Fibroblast of lung (primary cell): ENCODE data around the gene TPP2. TPM values are rescaled to one million over a fixed set of nuclear protein-coding genes. Genes with fewer than 3 reads are reported as not detected.

Experiments used
- DNase-seq, 2 donors: peaks; one replicate each; pipeline versions ENCODE4 v3.0.0 to v3.0.0-alpha.2; 2010; ENCODE audit warnings: low read depth in 2 of 2
- H2AFZ ChIP-seq: 2 replicates; pipeline ENCODE4 v1.5.1; 2012; ENCODE audit warnings: low read length, control low read depth, inconsistent platforms
- H3K27ac ChIP-seq: 2 replicates; pipeline ENCODE4 v1.5.1; 2011; ENCODE audit warnings: low read length, control low read depth; ENCODE audit not compliant: insufficient read depth
- H3K27me3 ChIP-seq: 2 replicates; pipeline ENCODE4 v1.5.1; 2011; ENCODE audit warnings: mild to moderate bottlenecking, low read length; ENCODE audit not compliant: control insufficient read depth, insufficient read depth
- H3K36me3 ChIP-seq: 2 replicates; pipeline ENCODE4 v1.5.1; 2011; ENCODE audit warnings: low read length; ENCODE audit not compliant: control insufficient read depth, insufficient read depth
- H3K4me1 ChIP-seq: 2 replicates; pipeline ENCODE4 v1.5.1; 2011; ENCODE audit warnings: low read length; ENCODE audit not compliant: control insufficient read depth, insufficient read depth; ENCODE audit errors: extremely low read depth
- H3K4me2 ChIP-seq: 2 replicates; pipeline ENCODE4 v1.5.1; 2011; ENCODE audit warnings: low read length, control low read depth; ENCODE audit not compliant: insufficient read depth; ENCODE audit errors: extremely low read depth
- H3K4me3 ChIP-seq, 4 experiments: fragments of 200-600 bp in 1 of 4; sonication (generic) in 1 of 4; replicated peaks in 1 of 4; 2 replicates each; pipeline ENCODE4 v1.5.1; 2011 to 2016; ENCODE audit warnings: low read length in 4 of 4, low read depth in 3 of 4, mild to moderate bottlenecking in 3 of 4, control low read depth in 2 of 4, inconsistent platforms in 1 of 4, mixed read lengths in 1 of 4; ENCODE audit not compliant: insufficient read depth in 1 of 4; ENCODE audit errors: control extremely low read depth in 1 of 4
- H3K79me2 ChIP-seq: 2 replicates; pipeline ENCODE4 v1.5.1; 2012; ENCODE audit warnings: mild to moderate bottlenecking, low read length, inconsistent platforms; ENCODE audit not compliant: control insufficient read depth, insufficient read depth
- H3K9ac ChIP-seq: 2 replicates; pipeline ENCODE4 v1.5.1; 2011; ENCODE audit warnings: mild to moderate bottlenecking, low read length, control low read depth; ENCODE audit not compliant: insufficient read depth
- H3K9me3 ChIP-seq: 2 replicates; pipeline ENCODE4 v1.5.1; 2012; ENCODE audit warnings: low read depth, low read length; ENCODE audit not compliant: control insufficient read depth, insufficient read depth
- H4K20me1 ChIP-seq: 2 replicates; pipeline ENCODE4 v1.5.1; 2011; ENCODE audit warnings: low read length; ENCODE audit not compliant: control insufficient read depth, insufficient read depth; ENCODE audit errors: extremely low read depth
- CTCF ChIP-seq, 2 donors: IDR thresholded peaks in 1 of 2; conservative IDR thresholded peaks in 1 of 2; 1 replicate in 1 of 2; 2 replicates in 1 of 2; pipeline ENCODE4 v1.5.1; 2011 to 2012; ENCODE audit warnings: low read length in 2 of 2, control low read depth in 1 of 2, inconsistent platforms in 1 of 2, low read depth in 1 of 2, mild to moderate bottlenecking in 1 of 2
- EZH2 ChIP-seq: IDR thresholded peaks from 2 replicates; pipeline ENCODE4 v1.5.1; 2012; ENCODE audit warnings: low read length, control low read depth, mild to moderate bottlenecking; ENCODE audit errors: missing control alignments
- polyA plus RNA-seq, 2 donors: library from polyadenylated mRNA; depleted of rRNA in 1 of 2; stranded (reverse) in 1 of 2; unstranded in 1 of 2; fragments of >200 nt; gene quantifications; 2 replicates each; pipeline ENCODE4 v1.2.1, GENCODE V29; 2011 to 2012; ENCODE audit warnings: missing spikeins in 1 of 2
- total RNA-seq: library from RNA; depleted of rRNA; stranded (reverse); fragments of >200 nt; gene quantifications from 2 replicates; pipeline ENCODE4 v1.2.1, GENCODE V29; 2014

Gene TPP2
- total and polyA plus RNA-seq, 2 donors (not counting 1 experiment from before 2014, with no cell fraction given), result 45.0 to 60.3 TPM

GRCh38 chr13:102642475-102642874, 45.7 kb downstream of the TPP2 start:
- H3K4me3 ChIP-seq, result no peak overlapping the region
- no peaks in the 10 kb centered on the region for H3K79me2 ChIP-seq
- no peaks in the 10 kb centered on the region for H3K9me3 ChIP-seq
- H3K4me2 ChIP-seq, result no peak overlapping the region
- no peak overlapping the region for H3K9ac ChIP-seq
- H3K27ac ChIP-seq, result no peak overlapping the region
- peaks cover 6% of the 10 kb centered on the region for H3K36me3 ChIP-seq
- no peaks in the 10 kb centered on the region for H3K27me3 ChIP-seq
- peak in 1 of 2 donors; percentile 31 for DNase-seq
- no peaks in the 10 kb centered on the region for H3K4me1 ChIP-seq
- H4K20me1 ChIP-seq, result no peaks in the 10 kb centered on the region
- no peak for TF ChIP-seq CTCF (conservative IDR thresholded peaks at IDR 0.05 in 1 of 2, IDR thresholded peaks at IDR 0.05 in 1 of 2; ENCODE audit: low read depth in 1 of 2, low read length in 2 of 2)
- TF ChIP-seq EZH2, result no peak
- no peak overlapping the region for H2AFZ ChIP-seq

GRCh38 chr13:102643656-102644055, 46.9 kb downstream of the TPP2 start:
- no peak overlapping the region for H3K9ac ChIP-seq
- no peaks in the 10 kb centered on the region for H3K27me3 ChIP-seq
- H2AFZ ChIP-seq, result no peak overlapping the region
- H4K20me1 ChIP-seq, result no peaks in the 10 kb centered on the region
- no peaks in the 10 kb centered on the region for H3K9me3 ChIP-seq
- no peaks in the 10 kb centered on the region for H3K79me2 ChIP-seq
- H3K4me2 ChIP-seq, result no peak overlapping the region
- peaks cover 7% of the 10 kb centered on the region for H3K36me3 ChIP-seq
- H3K4me3 ChIP-seq, result no peak overlapping the region
- H3K4me1 ChIP-seq, result no peaks in the 10 kb centered on the region
- H3K27ac ChIP-seq, result no peak overlapping the region
- TF ChIP-seq EZH2 (no peak), CTCF (conservative IDR thresholded peaks at IDR 0.05 in 1 of 2, IDR thresholded peaks at IDR 0.05 in 1 of 2; ENCODE audit: low read depth in 1 of 2, low read length in 2 of 2) (no peak)
- peak in 1 of 2 donors; percentile 52 for DNase-seq

- no peak overlapping the region for H3K4me3 ChIP-seq
- TF ChIP-seq CTCF (conservative IDR thresholded peaks at IDR 0.05 in 1 of 2, IDR thresholded peaks at IDR 0.05 in 1 of 2; ENCODE audit: low read depth in 1 of 2, low read length in 2 of 2) (no peak), EZH2 (no peak)
- no peaks in the 10 kb centered on the region for H4K20me1 ChIP-seq
- no peak overlapping the region for H2AFZ ChIP-seq
- H3K9ac ChIP-seq, result no peak overlapping the region
- DNase-seq, result no peak
- H3K4me1 ChIP-seq, result no peaks in the 10 kb centered on the region
- H3K9me3 ChIP-seq, result no peaks in the 10 kb centered on the region
- no peaks in the 10 kb centered on the region for H3K27me3 ChIP-seq
- no peak overlapping the region for H3K27ac ChIP-seq
- H3K4me2 ChIP-seq, result no peak overlapping the region
- H3K79me2 ChIP-seq, result no peaks in the 10 kb centered on the region
- H3K36me3 ChIP-seq, result peaks cover 5% of the 10 kb centered on the region
Measured at GRCh38 chr13:102645701-102646100, 48.9 kb downstream of the TPP2 start.
